Skin of body (tissue), 2 donors: ENCODE measurements around the gene PXN. TPM values are rescaled to one million over a fixed set of nuclear protein-coding genes. Genes with fewer than 3 reads are reported as not detected.
A peak's percentile ranks its signal among the peaks of the same experiment; 100 is the strongest.
"Not testable (repeated sequence)": the region's sequence is repeated elsewhere in the genome, so short reads cannot be mapped to it uniquely, and the experiment has no call there.

Source experiments
- DNase-seq: peaks from one replicate; lab custom pipeline; 2025; lab: John Stamatoyannopoulos, UW
- total RNA-seq: library from RNA; depleted of rRNA; stranded (reverse); fragments of >200 nt; gene quantifications from one replicate; pipeline ENCODE4 v1.2.3, GENCODE V29; 2014

Gene PXN
- total RNA-seq, 1 donor from 2014 or later: 30.5 TPM

DNA sequence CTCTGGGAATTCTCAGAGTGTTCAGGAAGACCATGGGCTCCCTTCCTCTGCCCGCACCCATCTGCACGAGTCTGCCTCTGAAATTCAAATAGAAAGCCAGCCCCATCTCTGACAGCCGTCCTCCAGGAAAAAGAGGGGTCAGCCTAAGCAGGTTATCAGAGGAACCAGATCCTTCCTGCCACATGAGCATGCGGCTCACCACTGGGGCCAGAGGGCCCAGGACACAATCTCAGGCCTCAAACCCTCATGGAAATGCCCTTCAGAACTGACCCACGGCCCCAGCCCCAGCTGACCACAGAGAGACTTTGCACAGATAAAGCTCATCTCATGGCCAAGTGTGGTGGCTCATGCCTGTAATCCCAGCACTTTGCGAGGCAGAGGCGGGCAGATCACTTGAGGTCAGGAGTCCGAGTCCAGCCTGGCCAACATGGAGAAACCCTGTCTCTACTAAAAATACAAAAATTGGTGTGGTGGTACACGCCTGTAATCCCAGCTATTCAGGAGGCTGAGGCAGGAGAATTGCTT, 23.2 kb downstream of the PXN start:
- DNase-seq: no peak

DNA sequence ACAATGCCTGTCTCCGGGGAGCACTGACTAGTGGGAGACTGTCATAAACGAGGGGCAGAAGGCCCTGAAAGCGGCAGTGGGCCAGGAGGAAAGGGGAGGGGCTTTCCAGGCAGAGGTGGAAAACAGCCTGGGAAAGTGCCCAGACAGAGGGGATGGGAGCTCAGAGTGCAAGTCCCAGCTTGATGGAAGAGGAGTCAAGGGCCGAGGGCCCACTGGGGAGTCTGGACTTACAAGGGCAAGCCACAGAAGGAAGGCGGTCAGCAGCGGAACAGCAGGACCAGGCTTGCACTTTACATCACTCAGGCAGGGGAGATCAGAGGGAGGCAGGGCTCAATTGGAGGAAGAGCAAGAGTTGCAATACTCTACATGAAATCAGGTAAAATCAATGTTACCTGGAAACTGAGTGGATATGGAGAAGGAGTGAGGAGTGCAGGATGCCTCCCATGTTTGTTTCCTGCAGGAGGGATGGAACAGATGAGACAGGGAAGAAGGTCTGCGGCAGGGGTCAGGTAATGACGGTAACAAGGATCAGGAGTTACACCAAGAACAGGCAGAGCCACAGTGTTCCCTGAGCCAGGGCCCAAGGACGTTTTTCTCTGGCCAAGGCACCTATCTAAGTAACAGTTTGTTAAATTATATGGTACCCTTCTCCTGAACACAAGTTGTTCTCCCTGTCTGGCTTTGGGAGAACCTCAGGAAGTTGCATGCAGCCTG, 23.8 kb downstream of the PXN start:
- DNase-seq: no peak

GRCh38 chr12:120240495-120240833, 25.1 kb downstream of the PXN start:
- DNase-seq: no peak

- no peak for DNase-seq
Observed at GRCh38 chr12:120239776-120240494, 25.6 kb downstream of the PXN start.

DNA sequence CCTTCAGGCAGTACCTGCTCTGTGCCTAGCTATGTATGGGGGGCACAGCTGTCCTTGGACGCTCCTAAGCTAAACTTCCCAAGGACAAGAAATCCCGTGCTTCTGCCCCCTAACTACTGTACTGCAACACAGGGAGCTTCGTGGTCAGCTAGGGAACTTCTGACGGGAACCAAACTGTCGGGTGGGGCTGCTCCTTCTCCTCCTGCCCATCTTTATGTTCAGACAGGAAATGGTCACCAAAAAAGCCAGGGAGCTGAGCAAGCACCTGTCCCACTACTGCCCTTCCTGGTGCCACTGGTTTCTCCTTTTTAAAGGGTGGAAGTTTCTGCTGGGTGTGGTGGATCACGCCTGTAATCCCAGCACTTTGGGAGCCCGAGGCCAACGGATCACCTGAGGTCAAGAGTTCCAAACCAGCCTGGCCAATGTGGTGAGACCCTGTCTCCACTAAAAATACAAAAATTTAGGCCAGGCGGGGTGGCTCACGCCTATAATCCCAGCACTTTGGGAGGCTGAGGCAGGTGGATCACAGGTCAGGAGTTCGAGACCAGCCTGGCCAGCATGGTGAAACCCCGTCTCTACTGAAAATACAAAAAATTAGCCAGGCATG, 26.6 kb downstream of the PXN start:
- no peak for DNase-seq

DNA sequence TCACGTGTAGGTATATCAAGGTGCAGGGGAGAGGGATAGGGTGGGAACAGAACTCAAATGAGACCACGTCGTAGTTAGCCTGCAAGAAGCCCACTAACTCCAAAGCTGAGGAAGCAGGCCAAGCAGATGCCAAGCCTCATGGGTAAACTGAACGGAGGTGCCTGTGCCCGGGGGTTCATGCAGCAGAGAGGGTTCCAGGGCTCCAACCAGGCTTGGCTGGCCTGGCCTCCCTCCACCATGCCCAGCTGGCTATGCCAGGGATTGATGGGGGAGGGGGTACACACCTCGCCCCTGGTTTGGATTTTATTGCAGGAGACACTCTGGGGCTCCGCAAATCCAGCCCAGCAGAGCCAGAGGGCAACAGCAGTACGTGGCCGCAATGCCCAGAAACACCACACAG, 27.3 kb downstream of the PXN start:
- no peak for DNase-seq

DNA sequence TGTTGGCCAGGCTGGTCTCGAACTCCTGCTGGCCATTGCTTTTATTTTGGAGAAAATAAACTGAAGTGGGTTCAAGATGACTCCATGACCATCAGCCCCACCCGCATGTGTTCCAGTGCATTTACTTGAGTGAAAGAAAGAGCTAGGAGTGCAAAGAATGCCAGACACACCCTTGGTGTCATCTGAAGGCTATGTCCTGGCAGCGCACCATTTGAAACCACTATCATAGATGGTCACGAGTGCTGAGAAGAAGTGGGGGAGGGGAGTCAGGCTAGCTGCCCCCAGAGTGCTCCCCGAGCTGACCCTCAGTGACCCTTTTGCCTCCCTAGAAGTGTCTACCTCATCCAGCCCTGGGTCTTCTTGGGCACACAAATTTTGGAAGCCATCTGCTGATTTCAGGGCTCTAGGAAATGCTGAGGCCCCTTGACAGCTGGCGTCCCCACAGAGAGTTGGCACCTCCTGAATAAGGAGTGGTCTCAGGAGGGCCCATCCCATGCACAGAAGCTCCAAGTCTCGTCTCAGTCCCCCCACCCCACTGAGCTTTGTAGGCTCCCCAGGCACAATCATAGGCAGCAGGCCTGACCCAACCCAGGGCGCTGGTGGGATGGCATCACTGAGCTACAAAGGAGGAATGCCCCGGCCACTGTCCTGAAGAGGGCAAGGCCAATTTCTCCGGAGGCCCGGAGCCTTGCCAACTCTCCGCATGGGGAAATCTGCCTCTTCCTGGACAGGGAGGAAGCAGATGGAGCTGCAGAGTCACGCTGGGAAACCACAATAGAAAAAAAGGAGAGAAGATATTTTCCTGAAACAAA, 28.0 kb downstream of the PXN start:
- DNase-seq: no peak

DNA sequence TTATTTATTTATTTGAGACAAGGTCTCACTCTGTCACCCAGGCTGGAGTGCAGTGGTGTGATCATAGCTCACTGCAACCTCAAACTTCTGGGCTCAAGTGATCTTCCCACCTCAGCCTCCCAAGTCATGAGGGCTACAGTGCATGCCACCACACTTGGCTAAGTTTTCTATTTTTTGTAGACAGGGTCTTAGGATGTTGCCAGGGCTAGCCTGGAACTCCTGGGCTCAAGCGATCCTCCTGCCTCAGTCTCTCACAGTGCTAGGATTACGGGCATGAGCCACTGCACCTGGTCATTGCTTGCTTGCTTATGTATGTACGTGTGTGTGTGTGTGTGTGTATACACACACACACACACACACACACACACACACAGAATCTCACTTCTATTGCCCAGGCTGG, 28.7 kb downstream of the PXN start:
- DNase-seq: not testable (repeated sequence)

- DNase-seq: no peak
Observed at GRCh38 chr12:120235369-120236323, 29.9 kb downstream of the PXN start.

DNA sequence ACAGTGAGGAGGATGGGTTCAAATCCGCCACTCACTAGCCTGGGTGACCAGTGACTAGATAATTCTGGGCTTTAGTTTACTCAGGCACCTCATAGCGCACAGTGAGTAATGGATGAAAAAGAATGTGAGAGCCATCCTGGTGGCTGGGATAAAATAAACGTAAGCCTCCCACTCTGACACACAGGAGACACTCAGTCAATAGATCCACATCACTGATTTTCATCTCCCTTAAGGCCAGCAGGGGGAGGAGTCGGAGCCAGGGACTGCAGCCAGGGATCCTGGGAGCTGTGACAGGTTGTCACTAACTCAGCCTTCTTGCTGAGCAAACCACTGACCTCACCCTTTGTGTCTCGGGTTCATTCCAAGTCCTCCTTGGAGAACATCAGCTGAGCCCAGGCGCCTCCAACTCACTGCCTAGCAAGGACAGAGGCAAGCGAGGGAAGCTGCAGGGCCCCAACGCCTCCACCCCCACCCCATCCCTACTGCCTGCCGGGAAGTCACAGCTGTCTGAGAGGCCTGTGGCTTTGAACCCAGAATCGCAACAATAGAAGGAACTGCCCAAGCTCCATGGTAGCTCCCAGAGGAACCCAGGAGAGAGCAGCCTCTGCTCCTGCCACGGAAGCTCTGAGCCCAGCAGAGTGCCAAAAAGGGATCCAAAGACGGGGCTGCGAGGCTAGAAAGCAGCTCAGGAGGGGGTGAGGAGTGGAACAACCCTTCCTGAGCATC, 30.7 kb downstream of the PXN start:
- peak; percentile 87 for DNase-seq

- DNase-seq: peak; percentile 46
Observed at GRCh38 chr12:120231316-120232011, 34.1 kb downstream of the PXN start.

DNA sequence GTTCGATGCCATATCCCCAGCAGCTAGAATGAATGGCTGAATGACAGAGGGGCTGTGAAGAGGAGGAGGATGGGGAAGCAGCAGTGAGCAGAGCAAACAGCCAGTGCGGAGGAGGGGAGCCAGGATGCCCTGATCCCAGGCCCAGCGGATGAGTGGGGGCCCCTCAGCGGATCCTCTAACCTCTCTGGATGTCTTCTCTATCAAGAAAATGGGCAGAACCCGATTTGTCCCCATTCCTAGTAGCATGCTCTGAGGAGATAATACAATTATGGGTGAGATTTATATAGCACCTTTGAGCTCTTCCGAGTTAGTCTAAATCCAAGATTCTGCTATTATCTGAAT, 34.6 kb downstream of the PXN start:
- no peak for DNase-seq

- DNase-seq: peak; percentile 68
Observed at GRCh38 chr12:120230326-120230973, 35.1 kb downstream of the PXN start.

GRCh38 chr12:120229487-120230325, 35.8 kb downstream of the PXN start:
- DNase-seq: peak; percentile 20

DNA sequence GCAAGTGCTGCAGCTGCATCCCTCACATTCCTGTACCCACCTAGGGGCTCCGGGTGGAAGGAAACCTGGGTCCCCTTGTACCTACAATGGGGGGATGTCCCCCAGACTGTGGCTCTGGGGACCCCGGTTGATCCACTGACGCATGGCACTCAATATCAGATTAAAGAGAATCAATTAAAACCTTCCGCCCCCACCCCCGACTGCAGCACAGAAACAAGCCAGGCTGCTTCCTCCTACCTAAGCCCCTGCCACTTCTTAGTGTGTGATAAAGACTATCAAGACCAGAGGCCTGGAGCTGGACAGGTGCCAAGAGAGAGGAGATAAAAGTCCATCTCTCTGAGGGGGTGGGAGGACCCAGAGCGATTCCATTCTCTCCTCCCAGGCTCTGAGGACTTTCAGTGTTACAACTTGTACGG, 36.5 kb downstream of the PXN start:
- no peak for DNase-seq

GRCh38 chr12:120228291-120229070, 37.0 kb downstream of the PXN start:
- peak; percentile 79 for DNase-seq

DNA sequence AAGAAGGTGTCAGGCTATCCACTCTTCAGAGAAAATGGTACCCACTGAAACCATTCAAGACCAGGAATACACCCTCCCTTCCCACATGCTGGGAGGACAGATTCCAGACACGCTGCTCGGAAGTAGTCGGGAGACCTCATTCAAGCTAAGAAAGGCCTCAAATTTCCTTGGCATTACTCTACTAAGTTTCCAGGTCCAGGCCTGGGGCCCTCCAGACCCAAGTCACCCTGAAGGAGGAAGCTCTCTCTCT, 37.6 kb downstream of the PXN start:
- no peak for DNase-seq
